Central memory CD8-positive, alpha-beta T cell (primary cell): Measurements from ENCODE around the gene CTSZ.

Source experiments
- ATAC-seq: fragments of 150-1000 bp; cut with Tn5 transposase; replicated peaks from 2 replicates; pipeline ENCODE4 v1.10.0; 2022; ENCODE audit warnings: mild to moderate bottlenecking, moderate FRiP score, moderate number of reproducible peaks; ENCODE audit not compliant: poor library complexity, severe bottlenecking; ENCODE audit errors: extremely low read depth
- DNase-seq, 2 donors: peaks; one replicate each; pipeline ENCODE4 v3.0.0; 2021; ENCODE audit warnings: low spot score in 2 of 2
- H3K27ac Mint-ChIP-seq: one replicate; pipeline ENCODE4 v1.8.0; 2022; ENCODE audit warnings: low read depth, mild to moderate bottlenecking, moderate library complexity, mixed read lengths
- H3K27me3 Mint-ChIP-seq: one replicate; pipeline ENCODE4 v1.8.0; 2022; ENCODE audit warnings: mixed read lengths
- H3K36me3 Mint-ChIP-seq: one replicate; pipeline ENCODE4 v1.8.0; 2022; ENCODE audit warnings: mild to moderate bottlenecking, moderate library complexity, mixed read lengths; ENCODE audit not compliant: insufficient read depth
- H3K4me1 Mint-ChIP-seq: one replicate; pipeline ENCODE4 v1.8.0; 2022; ENCODE audit warnings: mixed read lengths
- H3K4me3 Mint-ChIP-seq: one replicate; pipeline ENCODE4 v1.8.0; 2022; ENCODE audit warnings: mild to moderate bottlenecking, moderate library complexity, mixed read lengths
- H3K9me3 Mint-ChIP-seq: one replicate; pipeline ENCODE4 v1.8.0; 2022; ENCODE audit warnings: mixed read lengths

Gene CTSZ

DNA sequence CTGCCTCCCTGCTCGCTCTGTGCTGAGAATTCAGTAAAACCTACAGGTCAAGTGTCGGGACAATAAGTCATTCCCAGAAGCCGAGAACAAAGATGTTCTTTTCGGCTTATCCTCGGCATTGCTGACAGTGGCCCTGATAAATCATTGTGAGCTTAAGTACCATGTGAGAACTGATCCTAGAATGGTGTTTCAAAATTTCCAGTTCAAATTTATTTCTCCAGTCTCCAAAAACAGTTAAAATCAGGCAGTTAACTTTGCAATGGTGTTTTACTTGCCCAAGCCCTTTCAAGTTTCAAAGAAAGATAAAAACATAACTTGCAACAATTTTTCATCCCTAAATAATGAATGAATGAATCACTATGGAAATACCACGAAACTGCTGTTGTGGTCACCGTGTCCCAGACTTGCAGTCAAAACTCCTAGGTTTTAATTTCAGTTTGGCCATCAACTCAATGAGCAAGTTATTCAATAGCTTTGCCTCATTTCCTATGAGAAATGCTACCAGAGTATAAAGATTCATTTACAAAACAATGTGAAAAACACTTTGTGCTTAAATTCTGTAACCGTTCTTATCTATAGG lies 20.8 kb upstream of the CTSZ start:
- DNase-seq (no peak), ATAC-seq (no peak)
- H3K4me1 Mint-ChIP-seq = peaks cover 66% of the 10 kb centered on the region
- H3K27ac Mint-ChIP-seq = peak overlapping the region; percentile 3
- H3K9me3 Mint-ChIP-seq = no peaks in the 10 kb centered on the region
- H3K4me3 Mint-ChIP-seq = no peak overlapping the region
- no peaks in the 10 kb centered on the region for H3K27me3 Mint-ChIP-seq
- peaks cover 62% of the 10 kb centered on the region for H3K36me3 Mint-ChIP-seq

DNA sequence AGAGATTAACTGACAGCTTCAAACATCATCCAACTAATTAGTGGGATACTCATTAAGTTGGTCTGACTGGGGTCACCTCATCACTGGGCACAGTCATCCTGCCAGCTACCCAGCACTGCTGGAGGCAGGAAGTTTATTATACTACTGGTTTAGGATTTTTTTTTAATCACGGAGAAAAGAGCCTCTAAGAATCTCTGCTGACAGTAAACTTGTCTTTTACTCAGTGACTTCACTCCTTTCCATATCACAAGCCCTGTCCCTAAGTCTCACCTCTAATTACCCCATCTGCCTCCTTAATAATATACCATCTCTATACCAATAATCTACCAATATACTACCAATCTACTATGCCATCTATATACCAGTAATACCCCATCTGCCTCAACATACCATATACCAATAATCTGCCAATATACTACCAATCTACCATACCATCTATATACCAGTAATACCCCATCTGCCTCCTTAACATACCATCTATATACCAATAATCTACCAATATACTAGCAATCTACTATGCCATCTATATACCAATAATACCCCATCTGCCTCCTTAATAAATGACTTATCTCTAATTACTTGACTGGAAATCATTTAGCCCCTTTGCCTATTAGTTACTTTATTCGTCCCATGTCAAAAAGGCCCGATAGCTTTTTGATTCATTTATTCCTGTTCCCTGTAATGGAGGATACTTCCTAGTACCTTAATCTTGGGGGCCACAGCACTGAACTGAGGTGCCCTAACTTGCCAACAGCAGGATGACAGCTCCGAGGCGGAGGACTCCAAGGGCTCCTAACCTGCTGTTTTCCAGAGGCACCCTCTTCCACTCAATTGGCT lies 20.1 kb upstream of the CTSZ start:
- Mint-ChIP-seq H3K4me1 (peaks cover 62% of the 10 kb centered on the region), H3K27ac (peak overlapping the region; percentile 3), H3K4me3 (peak overlapping the region; percentile 0), H3K36me3 (peaks cover 62% of the 10 kb centered on the region), H3K27me3 (no peaks in the 10 kb centered on the region), H3K9me3 (no peaks in the 10 kb centered on the region)
- ATAC-seq = no peak
- no peak for DNase-seq

DNA sequence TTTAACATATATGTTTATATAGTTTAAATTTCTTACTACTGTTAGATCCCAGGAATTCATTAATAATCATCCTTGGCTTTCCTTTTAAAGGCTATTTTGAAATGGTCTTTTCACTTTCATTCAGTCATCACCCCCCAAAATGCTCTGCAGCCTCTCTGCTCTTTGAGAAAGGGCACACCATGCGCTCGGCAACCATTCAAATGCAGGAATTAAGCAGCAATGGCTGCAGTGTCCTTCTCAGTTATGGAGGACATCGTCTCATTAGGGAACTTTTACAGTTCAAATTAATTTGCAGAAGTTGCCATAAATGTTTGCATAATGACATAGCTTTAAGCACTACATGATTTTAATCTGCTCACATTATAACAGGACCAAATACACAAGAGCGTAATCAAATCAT lies 18.5 kb upstream of the CTSZ start:
- Mint-ChIP-seq H3K4me3 (no peak overlapping the region), H3K4me1 (peaks cover 52% of the 10 kb centered on the region)
- no peak for ATAC-seq

GRCh38 chr20:59025086-59025485 lies 18.0 kb upstream of the CTSZ start:
- ATAC-seq = no peak
- peaks cover 53% of the 10 kb centered on the region for H3K36me3 Mint-ChIP-seq
- peaks cover 48% of the 10 kb centered on the region for H3K4me1 Mint-ChIP-seq
- H3K9me3 Mint-ChIP-seq = no peaks in the 10 kb centered on the region
- H3K4me3 Mint-ChIP-seq = no peak overlapping the region
- no peak for DNase-seq
- no peaks in the 10 kb centered on the region for H3K27me3 Mint-ChIP-seq
- H3K27ac Mint-ChIP-seq = no peak overlapping the region

More for the DNA sequence above, 18.5 kb upstream of the CTSZ start:
- DNase-seq = no peak
- Mint-ChIP-seq H3K36me3 (peaks cover 57% of the 10 kb centered on the region), H3K9me3 (no peaks in the 10 kb centered on the region), H3K27me3 (no peaks in the 10 kb centered on the region), H3K27ac (no peak overlapping the region)

DNA sequence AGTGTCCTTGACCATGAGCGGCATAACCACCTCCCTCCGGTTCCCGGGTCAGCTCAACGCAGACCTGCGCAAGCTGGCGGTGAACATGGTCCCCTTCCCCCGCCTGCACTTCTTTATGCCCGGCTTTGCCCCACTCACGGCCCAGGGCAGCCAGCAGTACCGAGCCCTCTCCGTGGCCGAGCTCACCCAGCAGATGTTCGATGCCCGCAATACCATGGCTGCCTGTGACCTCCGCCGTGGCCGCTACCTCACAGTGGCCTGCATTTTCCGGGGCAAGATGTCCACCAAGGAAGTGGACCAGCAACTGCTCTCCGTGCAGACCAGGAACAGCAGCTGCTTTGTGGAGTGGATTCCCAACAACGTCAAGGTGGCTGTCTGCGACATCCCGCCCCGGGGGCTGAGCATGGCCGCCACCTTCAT lies 17.1 kb upstream of the CTSZ start:
- Mint-ChIP-seq H3K4me1 (peaks cover 40% of the 10 kb centered on the region), H3K36me3 (peaks cover 46% of the 10 kb centered on the region), H3K27ac (no peak overlapping the region), H3K9me3 (no peaks in the 10 kb centered on the region), H3K27me3 (no peaks in the 10 kb centered on the region), H3K4me3 (no peak overlapping the region)
- DNase-seq (no peak), ATAC-seq (no peak)

- no peaks in the 10 kb centered on the region for H3K27me3 Mint-ChIP-seq
- H3K9me3 Mint-ChIP-seq = no peaks in the 10 kb centered on the region
- H3K27ac Mint-ChIP-seq = no peak overlapping the region
- H3K4me1 Mint-ChIP-seq = peaks cover 35% of the 10 kb centered on the region
- no peak overlapping the region for H3K4me3 Mint-ChIP-seq
- ATAC-seq (no peak), DNase-seq (no peak)
- peaks cover 41% of the 10 kb centered on the region for H3K36me3 Mint-ChIP-seq
Measured at GRCh38 chr20:59023616-59024015, 16.6 kb upstream of the CTSZ start.

DNA sequence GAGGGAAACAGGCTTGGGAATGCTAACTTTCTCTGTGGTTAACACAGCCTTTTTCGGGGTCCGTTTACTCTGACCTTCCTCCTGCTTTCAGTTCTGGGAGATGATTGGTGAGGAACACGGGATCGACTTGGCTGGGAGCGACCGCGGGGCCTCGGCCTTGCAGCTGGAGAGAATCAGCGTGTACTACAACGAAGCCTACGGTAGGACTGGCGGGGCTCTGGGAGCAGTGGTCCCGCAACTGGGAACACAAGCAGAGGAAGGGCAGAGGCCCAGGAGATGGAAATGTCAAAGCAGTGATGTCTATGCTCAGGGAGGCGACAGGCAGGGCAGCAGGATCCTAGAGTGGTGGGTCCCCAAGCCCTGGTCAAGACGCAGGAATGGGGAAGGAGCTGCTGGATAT lies 15.7 kb upstream of the CTSZ start:
- Mint-ChIP-seq H3K4me3 (no peak overlapping the region), H3K36me3 (peaks cover 34% of the 10 kb centered on the region), H3K4me1 (peaks cover 33% of the 10 kb centered on the region), H3K27ac (no peak overlapping the region), H3K27me3 (no peaks in the 10 kb centered on the region), H3K9me3 (no peaks in the 10 kb centered on the region)
- DNase-seq (no peak), ATAC-seq (no peak)

DNA sequence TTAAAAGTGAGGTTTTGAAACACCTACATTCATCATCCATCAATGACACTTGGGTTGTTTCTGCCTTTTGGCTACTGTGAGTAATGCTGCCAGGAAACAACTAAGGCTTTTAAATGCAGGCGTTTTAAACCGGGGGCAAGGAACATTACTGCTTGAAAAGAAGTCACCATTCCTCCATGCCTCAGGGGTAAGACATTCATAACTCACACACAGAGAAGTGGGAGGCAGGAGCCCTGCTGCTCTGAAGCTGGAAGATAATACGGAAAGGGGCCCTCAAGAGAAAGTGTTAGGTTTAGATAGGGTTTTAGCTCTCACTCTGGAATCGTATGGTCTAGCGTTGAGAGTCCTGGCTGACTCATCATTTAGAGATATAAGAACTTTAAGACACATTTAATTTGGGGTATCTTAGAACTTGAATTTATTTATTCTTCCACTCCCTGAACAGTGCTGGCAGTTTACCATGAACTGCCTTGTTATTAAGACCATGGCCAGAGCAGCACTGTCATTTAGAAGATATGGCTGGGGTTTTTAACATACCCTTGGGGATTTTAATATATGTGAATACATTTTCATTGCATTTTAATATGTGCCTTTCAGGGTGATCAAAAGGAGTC lies 14.0 kb upstream of the CTSZ start:
- no peaks in the 10 kb centered on the region for H3K9me3 Mint-ChIP-seq
- no peak for DNase-seq
- H3K27ac Mint-ChIP-seq = no peak overlapping the region
- H3K27me3 Mint-ChIP-seq = no peaks in the 10 kb centered on the region
- no peak for ATAC-seq
- H3K4me1 Mint-ChIP-seq = peaks cover 35% of the 10 kb centered on the region
- H3K4me3 Mint-ChIP-seq = no peak overlapping the region
- H3K36me3 Mint-ChIP-seq = peaks cover 26% of the 10 kb centered on the region

DNA sequence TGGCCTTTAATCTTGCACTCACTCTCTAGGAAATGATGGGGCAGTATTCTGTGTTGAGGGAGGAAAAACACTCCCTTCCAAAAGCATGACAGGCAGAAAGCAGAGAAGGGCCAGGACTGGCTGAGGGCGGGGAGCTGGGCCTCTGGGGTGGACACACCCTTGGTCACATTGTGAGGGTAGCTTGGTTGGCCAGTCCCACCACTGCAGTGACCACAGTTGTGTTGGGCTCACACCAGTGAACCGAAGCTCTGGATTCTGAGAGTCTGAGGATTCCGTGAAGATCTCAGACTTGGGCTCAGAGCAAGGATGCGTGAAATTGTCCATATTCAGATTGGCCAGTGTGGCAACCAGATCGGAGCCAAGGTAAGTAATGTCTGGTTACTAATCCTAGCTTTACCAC lies 12.2 kb upstream of the CTSZ start, which contains the start of gene TUBB1:
TUBB1 (plus strand) TSS at position 213 of the 400 bp plus-strand sequence; CDS start at position 307, 94 bp downstream.
- H3K27ac Mint-ChIP-seq = no peak within 1 kb of the TSS
- no peaks in the 10 kb centered on the region for H3K9me3 Mint-ChIP-seq
- H3K4me3 Mint-ChIP-seq = no peak within 1 kb of the TSS
- H3K36me3 Mint-ChIP-seq = peaks cover 14% of the 10 kb centered on the region
- peaks cover 28% of the 10 kb centered on the region for H3K4me1 Mint-ChIP-seq
- H3K27me3 Mint-ChIP-seq = no peaks in the 10 kb centered on the region
- ATAC-seq = no peak
- DNase-seq = no peak

- Mint-ChIP-seq H3K27ac (no peak overlapping the region), H3K4me1 (peaks cover 30% of the 10 kb centered on the region), H3K27me3 (no peaks in the 10 kb centered on the region), H3K4me3 (no peak overlapping the region), H3K9me3 (no peaks in the 10 kb centered on the region), H3K36me3 (peaks cover 13% of the 10 kb centered on the region)
- DNase-seq = no peak
- no peak for ATAC-seq
Measured at GRCh38 chr20:59018817-59019216, 11.8 kb upstream of the CTSZ start.

- H3K4me3 Mint-ChIP-seq = no peak overlapping the region
- peaks cover 39% of the 10 kb centered on the region for H3K4me1 Mint-ChIP-seq
- H3K36me3 Mint-ChIP-seq = peaks cover 3% of the 10 kb centered on the region
- no peak for ATAC-seq
- DNase-seq = no peak
- H3K27ac Mint-ChIP-seq = peak overlapping the region; percentile 3
- no peaks in the 10 kb centered on the region for H3K9me3 Mint-ChIP-seq
- no peaks in the 10 kb centered on the region for H3K27me3 Mint-ChIP-seq
Measured at GRCh38 chr20:59017493-59018231, 10.6 kb upstream of the CTSZ start.

DNA sequence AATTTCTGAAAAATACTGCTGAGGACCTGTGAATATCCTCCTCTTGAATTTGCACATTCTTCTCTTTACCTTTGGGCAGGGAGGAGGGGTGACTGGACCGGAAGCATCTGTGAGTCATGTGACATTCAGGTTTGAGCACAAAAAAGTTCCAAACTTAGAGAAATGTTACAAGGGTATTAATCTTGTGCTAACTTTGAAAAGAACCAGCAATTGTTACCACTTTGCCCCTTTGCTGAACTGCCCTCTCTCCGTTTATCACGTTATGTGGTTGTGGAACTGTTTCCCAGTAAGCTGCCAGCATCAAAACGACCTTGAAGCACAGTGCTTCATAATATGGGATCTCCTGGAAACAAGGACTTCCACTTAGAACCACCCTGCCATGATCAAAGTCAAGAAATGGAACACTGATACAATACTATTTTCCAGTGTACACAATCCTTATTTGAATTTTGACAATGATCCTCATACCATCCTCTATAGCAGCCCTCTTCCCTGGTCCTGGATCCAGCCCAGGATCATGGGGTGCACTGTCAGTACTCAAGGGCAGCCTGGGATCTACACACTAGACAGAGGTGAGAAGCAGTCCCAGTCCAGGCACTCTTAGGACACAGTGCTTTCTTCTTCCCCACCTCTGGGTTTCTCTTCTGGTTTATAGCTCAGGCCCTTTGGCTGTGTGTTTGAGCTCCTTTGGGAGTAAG lies 9.9 kb upstream of the CTSZ start:
- Mint-ChIP-seq H3K27ac (peak overlapping the region; percentile 3), H3K27me3 (no peaks in the 10 kb centered on the region), H3K4me1 (peaks cover 39% of the 10 kb centered on the region), H3K9me3 (no peaks in the 10 kb centered on the region), H3K36me3 (peaks cover under 1% of the 10 kb centered on the region), H3K4me3 (no peak overlapping the region)
- DNase-seq (no peak), ATAC-seq (no peak)
